Raji (cell line): ENCODE measurements around the gene TRIM65.

ENCODE experiments used
- POLR2A ChIP-seq: IDR thresholded peaks from 2 replicates; pipeline ENCODE4 v1.6.1; 2011; ENCODE audit warnings: low read depth, low read length, control low read depth; ENCODE audit not compliant: insufficient read depth

The TRIM65 gene

GRCh38 chr17:75854101-75854748 is 42.5 kb downstream of the TRIM65 start:
- TF ChIP-seq POLR2A = no peak

- no peak for TF ChIP-seq POLR2A
These were observed 43.3 kb downstream of the TRIM65 start for GRCh38 chr17:75853433-75853832.

- TF ChIP-seq POLR2A = no peak
These were observed 45.6 kb downstream of the TRIM65 start for GRCh38 chr17:75850928-75851692.

- TF ChIP-seq POLR2A = no peak
These were observed 47.0 kb downstream of the TRIM65 start for GRCh38 chr17:75849724-75850123.

- no peak for TF ChIP-seq POLR2A
These were observed 47.5 kb downstream of the TRIM65 start for GRCh38 chr17:75849279-75849646.

GRCh38 chr17:75848523-75849278 is 48.0 kb downstream of the TRIM65 start:
- TF ChIP-seq POLR2A = no peak

GRCh38 chr17:75847614-75848522 is 48.9 kb downstream of the TRIM65 start:
- TF ChIP-seq POLR2A = no peak

- TF ChIP-seq POLR2A = no peak
These were observed 49.8 kb downstream of the TRIM65 start for GRCh38 chr17:75846692-75847613.

GRCh38 chr17:75845933-75846691 is 50.6 kb downstream of the TRIM65 start:
- no peak for TF ChIP-seq POLR2A

GRCh38 chr17:75845058-75845711 is 51.6 kb downstream of the TRIM65 start:
- no peak for TF ChIP-seq POLR2A

GRCh38 chr17:75844530-75845057 is 52.2 kb downstream of the TRIM65 start:
- TF ChIP-seq POLR2A = no peak
